Measurements from ENCODE around the gene MGAT5.

The MGAT5 gene, protein sequence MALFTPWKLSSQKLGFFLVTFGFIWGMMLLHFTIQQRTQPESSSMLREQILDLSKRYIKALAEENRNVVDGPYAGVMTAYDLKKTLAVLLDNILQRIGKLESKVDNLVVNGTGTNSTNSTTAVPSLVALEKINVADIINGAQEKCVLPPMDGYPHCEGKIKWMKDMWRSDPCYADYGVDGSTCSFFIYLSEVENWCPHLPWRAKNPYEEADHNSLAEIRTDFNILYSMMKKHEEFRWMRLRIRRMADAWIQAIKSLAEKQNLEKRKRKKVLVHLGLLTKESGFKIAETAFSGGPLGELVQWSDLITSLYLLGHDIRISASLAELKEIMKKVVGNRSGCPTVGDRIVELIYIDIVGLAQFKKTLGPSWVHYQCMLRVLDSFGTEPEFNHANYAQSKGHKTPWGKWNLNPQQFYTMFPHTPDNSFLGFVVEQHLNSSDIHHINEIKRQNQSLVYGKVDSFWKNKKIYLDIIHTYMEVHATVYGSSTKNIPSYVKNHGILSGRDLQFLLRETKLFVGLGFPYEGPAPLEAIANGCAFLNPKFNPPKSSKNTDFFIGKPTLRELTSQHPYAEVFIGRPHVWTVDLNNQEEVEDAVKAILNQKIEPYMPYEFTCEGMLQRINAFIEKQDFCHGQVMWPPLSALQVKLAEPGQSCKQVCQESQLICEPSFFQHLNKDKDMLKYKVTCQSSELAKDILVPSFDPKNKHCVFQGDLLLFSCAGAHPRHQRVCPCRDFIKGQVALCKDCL

GRCh38 chr2:134253804-134254203 is at the start of gene MGAT5:
TSS of gene MGAT5 (plus strand) at chr2:134254072. CDS start at chr2:134254404, 332 bp downstream.
- DNase-seq (ENCODE audit: low spot score) = no peak

GRCh38 chr2:134205087-134205486 is 48.8 kb upstream of the MGAT5 start:
- no peak for DNase-seq (ENCODE audit: low spot score)

- DNase-seq (ENCODE audit: low spot score) = no peak
These were observed 47.8 kb upstream of the MGAT5 start for GRCh38 chr2:134206031-134206430.

DNA sequence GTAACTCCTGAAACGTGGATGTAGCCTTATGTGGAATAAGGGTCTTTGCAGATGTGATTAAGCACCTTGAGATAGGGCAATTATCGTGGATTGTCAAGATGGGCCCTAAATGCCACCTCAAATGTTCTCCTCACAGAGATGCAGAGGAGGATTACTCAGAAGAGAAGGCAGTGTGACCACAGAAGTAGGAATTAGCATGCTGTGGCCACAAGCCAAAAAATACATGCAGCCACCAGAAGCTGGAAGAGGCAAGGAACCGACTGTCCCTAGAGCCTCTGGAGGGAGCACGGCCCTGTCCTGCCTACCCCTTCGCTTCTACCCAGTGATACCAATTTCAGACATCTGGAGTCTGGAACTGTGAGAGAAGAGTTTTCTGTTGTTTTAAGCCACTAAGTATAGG is 47.3 kb upstream of the MGAT5 start:
- no peak for DNase-seq (ENCODE audit: low spot score)

GRCh38 chr2:134207589-134208209 is 46.2 kb upstream of the MGAT5 start:
- no peak for DNase-seq (ENCODE audit: low spot score)

DNA sequence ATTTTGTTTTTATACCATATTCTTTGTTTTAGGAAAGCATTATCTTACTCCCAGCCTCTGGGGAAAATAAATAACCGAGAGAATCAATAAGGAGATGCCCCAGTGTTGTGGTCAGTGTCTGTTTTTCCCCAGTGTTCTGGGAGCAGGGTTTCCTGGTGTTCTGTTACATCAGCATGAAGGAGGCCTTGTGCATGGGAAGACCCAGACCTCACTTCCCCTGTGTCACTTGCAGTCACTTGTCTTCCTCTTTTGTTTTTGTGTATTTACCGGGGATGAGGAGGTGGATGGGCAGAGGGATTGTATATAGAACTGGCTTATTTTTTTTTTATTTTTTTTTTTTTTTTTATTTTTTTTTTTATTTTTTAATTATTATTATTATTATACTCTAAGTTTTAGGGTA is 45.0 kb upstream of the MGAT5 start:
- no peak for DNase-seq (ENCODE audit: low spot score)

DNA sequence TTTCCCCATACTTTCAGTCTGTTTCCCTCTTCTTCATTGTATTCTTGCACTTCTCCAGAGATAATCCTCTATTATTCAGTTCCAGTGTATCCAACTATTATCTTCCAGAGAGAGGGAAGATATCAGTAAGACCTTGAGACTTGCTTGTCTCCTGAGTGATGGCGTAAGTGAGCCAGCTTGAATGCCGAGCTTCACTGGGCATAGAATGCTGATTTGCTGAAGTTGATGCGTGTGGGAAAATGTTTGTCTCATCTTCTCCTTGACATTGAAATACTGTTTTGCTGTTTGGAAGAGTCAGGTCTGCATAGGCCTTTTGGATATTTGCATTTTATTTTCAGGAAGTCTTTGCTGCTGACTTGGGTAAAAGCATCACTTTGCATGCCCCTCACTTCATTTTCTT is 41.1 kb upstream of the MGAT5 start:
- DNase-seq (ENCODE audit: low spot score) = no peak

DNA sequence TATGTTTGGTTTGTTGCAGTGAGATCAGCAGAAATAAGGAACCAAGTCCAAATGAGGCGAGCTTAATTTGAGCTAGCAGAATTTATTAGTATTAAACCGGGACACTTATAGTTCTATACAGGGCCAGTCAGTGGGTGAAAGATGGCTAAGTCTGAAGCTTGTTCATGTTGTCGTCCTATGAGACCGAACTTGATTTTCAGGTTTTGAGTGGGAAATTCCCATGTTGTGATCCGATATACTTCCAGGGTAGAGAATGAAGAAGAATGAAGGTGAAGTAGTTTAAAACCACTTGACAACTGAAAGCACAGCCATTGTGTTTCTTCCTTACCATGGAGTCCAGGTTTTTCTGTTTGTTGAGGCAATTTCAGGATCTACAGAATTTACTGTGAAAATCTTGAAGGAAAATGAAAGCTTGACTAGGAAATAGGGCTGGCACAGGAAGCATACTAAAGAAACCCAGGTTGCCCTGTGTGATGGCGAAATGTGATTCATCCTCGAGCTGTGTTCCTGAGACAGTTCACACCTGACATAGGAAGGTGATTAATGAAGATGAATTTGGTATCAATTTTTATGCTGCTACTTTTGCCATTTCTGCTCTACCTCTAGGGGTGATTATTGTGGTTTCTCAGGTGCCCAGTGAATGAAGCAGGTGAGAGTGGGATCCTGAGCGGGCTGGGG is 37.6 kb upstream of the MGAT5 start:
- DNase-seq (ENCODE audit: low spot score) = no peak

GRCh38 chr2:134217351-134217750 is 36.5 kb upstream of the MGAT5 start:
- no peak for DNase-seq (ENCODE audit: low spot score)

- no peak for DNase-seq (ENCODE audit: low spot score)
These were observed 35.9 kb upstream of the MGAT5 start for GRCh38 chr2:134217924-134218323.

DNA sequence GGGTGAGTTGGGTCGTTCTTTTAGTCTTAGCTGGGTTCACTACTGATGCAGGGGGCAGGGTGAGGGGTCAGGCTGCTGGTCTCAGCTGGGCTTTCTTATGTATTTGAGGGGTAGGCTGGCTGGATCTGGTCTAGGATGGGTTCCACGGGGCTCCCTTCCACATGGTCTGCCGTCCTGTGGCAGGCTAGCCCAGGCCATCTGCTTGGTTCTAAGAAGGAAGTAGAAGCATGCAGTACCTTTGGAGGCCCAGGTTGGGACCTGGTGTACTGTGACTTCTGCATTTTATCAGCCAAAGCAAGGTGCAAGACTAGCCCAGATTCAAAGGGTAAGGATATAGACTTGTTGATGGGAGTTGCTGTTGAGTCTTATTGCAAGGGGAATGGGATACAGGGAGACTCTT is 35.5 kb upstream of the MGAT5 start:
- DNase-seq (ENCODE audit: low spot score) = no peak

DNA sequence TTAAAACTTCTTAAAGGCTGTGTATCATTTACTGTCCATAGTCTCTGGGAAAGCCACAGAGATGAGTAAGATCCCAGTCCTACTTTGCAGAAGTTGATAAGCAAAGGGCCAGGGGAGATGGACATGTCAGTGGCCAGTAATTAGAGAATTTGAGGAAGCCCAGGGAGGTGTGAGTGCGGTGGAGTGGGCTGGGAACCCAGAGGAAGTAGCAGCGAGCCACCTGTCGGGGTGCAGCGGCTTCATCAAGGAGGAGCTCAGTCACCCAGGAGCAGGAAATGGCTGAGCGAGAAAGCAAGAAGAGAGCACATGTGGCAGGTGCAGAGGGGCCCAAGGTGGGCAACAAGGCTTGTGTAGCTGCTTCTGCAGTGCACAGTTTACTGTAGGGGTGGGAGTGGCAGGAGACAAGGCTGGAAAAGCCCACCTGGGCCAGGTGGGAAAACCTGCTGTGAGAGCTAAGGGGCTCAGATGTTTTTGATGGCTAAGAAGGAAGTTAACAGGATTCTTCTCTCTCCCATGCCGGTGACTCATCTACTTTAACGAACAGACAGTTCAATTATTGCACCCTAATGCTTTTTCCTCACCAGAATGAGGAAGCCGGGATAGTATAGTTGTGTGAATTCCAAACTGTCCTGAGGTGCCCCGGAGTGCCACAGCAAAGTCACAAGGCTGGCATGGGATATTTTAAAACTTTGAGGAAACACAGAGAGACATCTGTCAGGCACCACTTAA is 34.8 kb upstream of the MGAT5 start:
- no peak for DNase-seq (ENCODE audit: low spot score)

GRCh38 chr2:134220344-134220974 is 33.4 kb upstream of the MGAT5 start:
- DNase-seq (ENCODE audit: low spot score) = no peak

- DNase-seq (ENCODE audit: low spot score) = no peak
These were observed 29.9 kb upstream of the MGAT5 start for GRCh38 chr2:134224005-134224404.

GRCh38 chr2:134225173-134225572 is 28.7 kb upstream of the MGAT5 start:
- no peak for DNase-seq (ENCODE audit: low spot score)

GRCh38 chr2:134225841-134226240 is 28.0 kb upstream of the MGAT5 start:
- no peak for DNase-seq (ENCODE audit: low spot score)

DNA sequence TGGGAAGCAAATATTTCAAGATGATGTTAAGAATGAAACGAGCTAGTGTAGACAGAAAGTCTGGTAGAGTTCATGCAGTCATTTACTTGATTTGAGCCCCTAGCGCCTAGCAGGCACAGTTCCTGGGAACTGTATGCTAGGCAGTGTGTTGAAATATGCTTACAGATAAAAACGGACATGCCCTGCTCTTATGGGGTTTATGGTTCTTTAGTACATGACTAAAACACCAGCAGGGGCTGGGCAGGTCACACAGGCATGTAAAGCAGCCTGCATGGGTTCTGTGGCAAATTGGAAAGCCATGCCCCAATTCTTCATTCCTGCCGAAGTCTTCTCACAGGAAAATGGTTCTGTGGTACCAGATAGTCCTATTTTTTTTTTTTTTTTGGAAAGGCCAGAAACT is 27.3 kb upstream of the MGAT5 start:
- DNase-seq (ENCODE audit: low spot score) = no peak

GRCh38 chr2:134227666-134228065 is 26.2 kb upstream of the MGAT5 start:
- no peak for DNase-seq (ENCODE audit: low spot score)

DNA sequence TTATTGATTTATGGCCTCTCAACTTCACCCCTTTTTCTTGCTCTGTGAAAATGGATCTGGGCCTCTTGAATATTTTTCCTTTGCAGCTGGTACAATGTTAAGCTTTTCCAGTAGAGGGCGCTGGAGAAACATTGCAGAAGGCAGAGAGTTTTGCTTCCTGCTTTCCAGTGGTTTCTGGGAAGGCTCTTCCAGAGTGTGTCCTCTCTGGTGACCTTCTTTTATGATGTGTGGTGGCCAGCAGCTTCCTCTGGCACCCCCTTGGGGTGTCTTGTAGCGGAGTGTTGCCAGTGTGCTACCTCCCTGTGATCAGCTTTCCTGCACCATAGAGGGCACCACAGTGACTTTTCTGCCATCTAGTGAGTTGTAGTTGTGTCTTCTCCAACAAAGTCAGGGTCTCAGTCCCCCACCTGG is 25.4 kb upstream of the MGAT5 start:
- DNase-seq (ENCODE audit: low spot score) = no peak

DNA sequence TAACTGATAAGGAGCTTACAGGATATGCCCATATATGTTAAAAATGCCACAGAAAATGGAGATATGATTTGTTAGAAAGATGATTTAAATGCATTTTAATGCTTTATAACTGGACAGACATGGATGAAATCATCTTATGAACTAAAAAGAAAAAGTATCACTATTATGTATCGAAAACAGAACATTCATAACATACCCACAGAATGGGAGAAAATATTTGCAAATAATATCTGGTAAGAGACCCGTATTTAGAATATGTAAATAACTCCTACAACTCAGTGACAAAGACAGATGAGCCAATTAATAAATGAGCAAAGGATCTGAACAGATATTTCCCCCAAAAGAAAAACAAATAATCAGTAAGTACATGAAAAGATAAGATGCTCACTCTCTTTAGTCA is 24.3 kb upstream of the MGAT5 start:
- DNase-seq (ENCODE audit: low spot score) = no peak

- DNase-seq (ENCODE audit: low spot score) = no peak
These were observed 23.0 kb upstream of the MGAT5 start for GRCh38 chr2:134230885-134231284.

All from left forelimb (tissue), 1 donor.